MCF 10A (cell line): ENCODE results near the gene EDAR. TPM values are rescaled to one million over a fixed set of nuclear protein-coding genes. Genes with fewer than 3 reads are reported as not detected.

Experiments
- BruUV-seq: library from RNA; stranded (reverse); fragments of 400-500 nt; replicated peaks from 2 replicates; lab custom pipeline; 2021; lab: Mats Ljungman, UMichigan
- CTCF ChIA-PET: fragments of 300-600 bp; sonication (Branson Sonifier 250); formaldehyde crosslinking; extraction: SDS; loops from one replicate; lab custom pipeline; 2021; ENCODE audit warnings: antibody characterized with exemption, inconsistent platforms; lab: Yijun Ruan, JAX
- POLR2A ChIA-PET: fragments of 300-600, 350-650 bp; sonication (Branson Sonifier 250); formaldehyde crosslinking; extraction: SDS; loops from one replicate; lab custom pipeline; 2020; ENCODE audit warnings: antibody characterized with exemption, inconsistent platforms; lab: Yijun Ruan, JAX
- DNase-seq: peaks from one replicate; pipeline ENCODE4 v3.0.0-alpha.2; 2018; ENCODE audit not compliant: unreplicated experiment
- H3K27ac Mint-ChIP-seq: one replicate; pipeline ENCODE4 v1.8.0; 2022; ENCODE audit warnings: mild to moderate bottlenecking, low read depth, mixed read lengths; ENCODE audit not compliant: unreplicated experiment
- H3K27me3 Mint-ChIP-seq: one replicate; pipeline ENCODE4 v1.8.0; 2022; ENCODE audit warnings: mixed read lengths; ENCODE audit not compliant: insufficient read depth, unreplicated experiment
- H3K36me3 Mint-ChIP-seq: one replicate; pipeline ENCODE4 v1.8.0; 2022; ENCODE audit warnings: mild to moderate bottlenecking, moderate library complexity, mixed read lengths; ENCODE audit not compliant: insufficient read depth, unreplicated experiment
- H3K4me1 Mint-ChIP-seq: one replicate; pipeline ENCODE4 v1.8.0; 2022; ENCODE audit warnings: mixed read lengths; ENCODE audit not compliant: insufficient read depth, unreplicated experiment
- H3K4me3 Mint-ChIP-seq: one replicate; pipeline ENCODE4 v1.8.0; 2022; ENCODE audit warnings: mild to moderate bottlenecking, moderate library complexity, mixed read lengths; ENCODE audit not compliant: unreplicated experiment
- H3K9me3 Mint-ChIP-seq: one replicate; pipeline ENCODE4 v1.8.0; 2022; ENCODE audit warnings: mixed read lengths; ENCODE audit not compliant: unreplicated experiment
- intact Hi-C: fragments of 100-400 bp; cut with micrococcal nuclease; formaldehyde crosslinking; loops from 2 replicates; pipeline ENCODE4 v1.14.1; 2022
- total RNA-seq: library from RNA; stranded (reverse); gene quantifications from 2 replicates; pipeline ENCODE4 v1.2.3, GENCODE V29; 2022
- TF ChIP-seq, protein P1 (sequence below): fragments of 200-600 bp; IDR thresholded peaks from one replicate; pipeline ENCODE4 v1.8.0; 2022; ENCODE audit warnings: antibody characterized with exemption, mild to moderate bottlenecking; ENCODE audit not compliant: unreplicated experiment

EDAR gene
- total RNA-seq, 1 experiment from 2014 or later: 0.14 TPM

GRCh38 chr2:108898315-108899082 lies 90.5 kb downstream of the EDAR start:
- no peak for DNase-seq
- intact Hi-C loops: no loop called here
- no peaks in the 10 kb centered on the region for H3K36me3 Mint-ChIP-seq
- BruUV-seq: no TSS peak
- TF ChIP-seq, protein P1, sequence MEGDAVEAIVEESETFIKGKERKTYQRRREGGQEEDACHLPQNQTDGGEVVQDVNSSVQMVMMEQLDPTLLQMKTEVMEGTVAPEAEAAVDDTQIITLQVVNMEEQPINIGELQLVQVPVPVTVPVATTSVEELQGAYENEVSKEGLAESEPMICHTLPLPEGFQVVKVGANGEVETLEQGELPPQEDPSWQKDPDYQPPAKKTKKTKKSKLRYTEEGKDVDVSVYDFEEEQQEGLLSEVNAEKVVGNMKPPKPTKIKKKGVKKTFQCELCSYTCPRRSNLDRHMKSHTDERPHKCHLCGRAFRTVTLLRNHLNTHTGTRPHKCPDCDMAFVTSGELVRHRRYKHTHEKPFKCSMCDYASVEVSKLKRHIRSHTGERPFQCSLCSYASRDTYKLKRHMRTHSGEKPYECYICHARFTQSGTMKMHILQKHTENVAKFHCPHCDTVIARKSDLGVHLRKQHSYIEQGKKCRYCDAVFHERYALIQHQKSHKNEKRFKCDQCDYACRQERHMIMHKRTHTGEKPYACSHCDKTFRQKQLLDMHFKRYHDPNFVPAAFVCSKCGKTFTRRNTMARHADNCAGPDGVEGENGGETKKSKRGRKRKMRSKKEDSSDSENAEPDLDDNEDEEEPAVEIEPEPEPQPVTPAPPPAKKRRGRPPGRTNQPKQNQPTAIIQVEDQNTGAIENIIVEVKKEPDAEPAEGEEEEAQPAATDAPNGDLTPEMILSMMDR: no peak
- no peaks in the 10 kb centered on the region for H3K4me1 Mint-ChIP-seq
- H3K27me3 Mint-ChIP-seq: no peaks in the 10 kb centered on the region
- H3K9me3 Mint-ChIP-seq: no peaks in the 10 kb centered on the region
- CTCF ChIA-PET: interaction anchor here (0.6 kb wide), 1 partner anchor 46 kb away, joined by 4 read pairs; no protein-coding TSS in a partner anchor
- H3K27ac Mint-ChIP-seq: no peak overlapping the region
- no peak overlapping the region for H3K4me3 Mint-ChIP-seq
- POLR2A ChIA-PET: interaction anchor here (1.3 kb wide), 1 partner anchor 12 kb away, joined by 3 read pairs; no protein-coding TSS in a partner anchor

DNA sequence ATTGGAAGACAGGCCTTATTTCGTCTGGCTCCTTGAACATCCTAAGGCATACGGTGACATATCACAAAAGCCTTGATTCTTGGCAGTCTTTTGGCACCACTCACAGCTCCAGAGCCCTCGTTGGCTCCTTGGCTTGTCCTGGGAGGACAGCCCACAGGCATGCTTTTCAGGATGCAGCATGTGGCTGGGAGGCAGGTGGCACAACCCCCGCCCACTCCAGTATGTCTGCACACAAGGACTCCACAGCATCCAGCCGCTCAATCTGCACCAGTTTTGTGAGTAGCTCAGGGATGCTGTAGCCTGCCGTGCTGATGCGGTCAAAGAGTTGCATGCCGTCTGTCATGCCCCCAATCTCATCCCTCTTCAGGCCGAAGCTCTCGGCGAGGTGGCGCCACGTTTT lies 92.3 kb downstream of the EDAR start:
- DNase-seq: no peak
- ChIA-PET CTCF (interaction anchor here (2.9 kb wide), 1 partner anchor 92 kb away, joined by 13 read pairs; the partner anchor contains the start of gene EDAR), POLR2A (no interaction called here)
- TF ChIP-seq, protein P1: no peak
- H3K4me3 Mint-ChIP-seq: no peak overlapping the region
- no peaks in the 10 kb centered on the region for H3K4me1 Mint-ChIP-seq
- no peaks in the 10 kb centered on the region for H3K36me3 Mint-ChIP-seq
- H3K27ac Mint-ChIP-seq: no peak overlapping the region
- no TSS peak for BruUV-seq
- no peaks in the 10 kb centered on the region for H3K9me3 Mint-ChIP-seq
- intact Hi-C loops: no loop called here
- no peaks in the 10 kb centered on the region for H3K27me3 Mint-ChIP-seq

- DNase-seq: no peak
- intact Hi-C loops: no loop called here
- Mint-ChIP-seq H3K9me3 (peaks cover 7% of the 10 kb centered on the region), H3K36me3 (no peaks in the 10 kb centered on the region), H3K27me3 (no peaks in the 10 kb centered on the region), H3K4me3 (no peak overlapping the region), H3K4me1 (no peaks in the 10 kb centered on the region), H3K27ac (no peak overlapping the region)
- ChIA-PET POLR2A (interaction anchor here (0.6 to 1.4 kb wide), 3 partner anchors 9 to 281 kb away, joined by 3 to 4 read pairs (median 3); no protein-coding TSS in a partner anchor), CTCF (interaction anchor here (2.9 kb wide), 1 partner anchor 94 kb away, joined by 13 read pairs; the partner anchor contains the start of gene EDAR)
- no TSS peak for BruUV-seq
- TF ChIP-seq, protein P1: no peak
Measured at GRCh38 chr2:108895188-108895587, 93.8 kb downstream of the EDAR start.

GRCh38 chr2:108894766-108895165 lies 94.3 kb downstream of the EDAR start:
- no peak overlapping the region for H3K27ac Mint-ChIP-seq
- no peak overlapping the region for H3K4me3 Mint-ChIP-seq
- no TSS peak for BruUV-seq
- peaks cover 11% of the 10 kb centered on the region for H3K9me3 Mint-ChIP-seq
- TF ChIP-seq, protein P1: no peak
- no peaks in the 10 kb centered on the region for H3K27me3 Mint-ChIP-seq
- CTCF ChIA-PET: interaction anchor here (2.9 kb wide), 1 partner anchor 94 kb away, joined by 13 read pairs; the partner anchor contains the start of gene EDAR
- no peaks in the 10 kb centered on the region for H3K4me1 Mint-ChIP-seq
- POLR2A ChIA-PET: interaction anchor here (0.6 to 1.4 kb wide), 2 partner anchors 9 to 10 kb away, joined by 3 to 4 read pairs; no protein-coding TSS in a partner anchor
- no peaks in the 10 kb centered on the region for H3K36me3 Mint-ChIP-seq
- intact Hi-C loops: no loop called here
- DNase-seq: no peak
